Measurements from ENCODE around the gene PELI2.

DNA sequence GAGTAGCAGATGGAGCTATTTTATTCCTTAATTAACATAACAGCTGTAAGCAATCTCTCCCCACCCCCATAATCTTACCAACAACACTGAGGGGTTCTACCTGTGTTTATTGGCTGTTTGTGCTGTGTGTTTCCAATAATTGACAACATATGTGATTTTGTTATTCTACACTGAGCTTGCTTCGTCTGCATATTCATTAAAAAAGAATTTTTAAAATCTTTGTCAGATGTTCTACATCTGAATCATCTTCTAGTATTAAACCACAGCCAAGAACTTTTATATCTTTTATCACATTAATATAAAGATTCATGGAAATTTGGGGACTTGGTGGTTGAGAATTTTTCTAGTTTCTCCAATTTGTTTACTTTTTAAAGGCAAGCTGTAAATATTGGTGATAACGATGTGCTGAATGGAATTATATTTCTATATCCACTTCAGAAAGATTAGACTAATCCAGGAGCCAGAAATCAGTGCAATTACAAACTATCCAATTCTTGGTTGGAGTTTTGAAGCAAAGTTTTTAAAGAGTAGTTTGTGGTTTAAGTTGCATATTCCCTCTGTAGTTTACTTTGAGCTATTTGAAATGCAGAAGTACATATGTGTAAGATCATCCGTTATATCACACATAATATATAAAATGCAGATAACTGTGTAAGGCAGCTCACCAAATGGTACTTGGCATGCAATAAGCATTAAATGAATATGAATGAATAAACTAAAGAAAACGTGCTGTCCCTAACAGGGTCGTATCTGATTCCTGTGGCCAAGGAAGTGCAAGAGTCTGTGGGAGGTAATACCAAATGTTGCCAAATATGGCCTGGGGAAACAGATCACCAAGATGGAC is 206.9 kb downstream of the PELI2 start:
- TF ChIP-seq, protein P1, sequence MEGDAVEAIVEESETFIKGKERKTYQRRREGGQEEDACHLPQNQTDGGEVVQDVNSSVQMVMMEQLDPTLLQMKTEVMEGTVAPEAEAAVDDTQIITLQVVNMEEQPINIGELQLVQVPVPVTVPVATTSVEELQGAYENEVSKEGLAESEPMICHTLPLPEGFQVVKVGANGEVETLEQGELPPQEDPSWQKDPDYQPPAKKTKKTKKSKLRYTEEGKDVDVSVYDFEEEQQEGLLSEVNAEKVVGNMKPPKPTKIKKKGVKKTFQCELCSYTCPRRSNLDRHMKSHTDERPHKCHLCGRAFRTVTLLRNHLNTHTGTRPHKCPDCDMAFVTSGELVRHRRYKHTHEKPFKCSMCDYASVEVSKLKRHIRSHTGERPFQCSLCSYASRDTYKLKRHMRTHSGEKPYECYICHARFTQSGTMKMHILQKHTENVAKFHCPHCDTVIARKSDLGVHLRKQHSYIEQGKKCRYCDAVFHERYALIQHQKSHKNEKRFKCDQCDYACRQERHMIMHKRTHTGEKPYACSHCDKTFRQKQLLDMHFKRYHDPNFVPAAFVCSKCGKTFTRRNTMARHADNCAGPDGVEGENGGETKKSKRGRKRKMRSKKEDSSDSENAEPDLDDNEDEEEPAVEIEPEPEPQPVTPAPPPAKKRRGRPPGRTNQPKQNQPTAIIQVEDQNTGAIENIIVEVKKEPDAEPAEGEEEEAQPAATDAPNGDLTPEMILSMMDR (optimal IDR thresholded peaks at IDR 0.05 in 1 of 3, IDR thresholded peaks at IDR 0.05 in 1 of 3, conservative IDR thresholded peaks at IDR 0.05 in 1 of 3; ENCODE audit: extremely low read depth in 1 of 3, insufficient read depth in 2 of 3, low read length in 3 of 3): no peak
- TF ChIP-seq EZH2 (IDR thresholded peaks at IDR 0.05; ENCODE audit: low read length): no peak

Data from keratinocyte (primary cell).